HG02938 (cell line): ENCODE results near the gene SNRNP40.
"Not testable (repeated sequence)": the region's sequence is repeated elsewhere in the genome, so short reads cannot be mapped to it uniquely, and the experiment has no call there.

Source experiments
- ATAC-seq: cut with Tn5 transposase; IDR thresholded peaks from one replicate; pipeline ENCODE4 v1.9.1; 2021; ENCODE audit warnings: mild to moderate bottlenecking, moderate library complexity; ENCODE audit not compliant: unreplicated experiment

The SNRNP40 gene

DNA sequence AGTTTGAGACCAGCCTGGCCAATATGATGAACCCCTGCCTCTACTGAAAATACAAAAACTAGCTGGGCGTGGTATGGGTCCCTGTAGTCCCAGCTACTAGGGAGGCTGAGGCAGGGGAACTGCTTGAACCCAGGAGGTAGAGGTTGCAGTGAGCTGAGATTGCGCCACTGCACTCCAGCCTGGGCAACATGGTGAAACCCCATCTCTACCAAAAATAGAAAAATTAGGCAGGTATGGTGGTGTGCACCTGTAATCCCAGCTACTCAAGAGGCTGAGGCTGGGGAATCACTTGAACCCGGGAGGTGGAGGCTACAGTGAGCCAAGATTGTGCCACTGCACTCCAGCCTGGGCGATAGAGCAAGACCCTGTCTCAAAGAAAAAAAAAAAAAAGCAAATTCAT, 8.8 kb downstream of the SNRNP40 start:
- not testable (repeated sequence) for ATAC-seq

DNA sequence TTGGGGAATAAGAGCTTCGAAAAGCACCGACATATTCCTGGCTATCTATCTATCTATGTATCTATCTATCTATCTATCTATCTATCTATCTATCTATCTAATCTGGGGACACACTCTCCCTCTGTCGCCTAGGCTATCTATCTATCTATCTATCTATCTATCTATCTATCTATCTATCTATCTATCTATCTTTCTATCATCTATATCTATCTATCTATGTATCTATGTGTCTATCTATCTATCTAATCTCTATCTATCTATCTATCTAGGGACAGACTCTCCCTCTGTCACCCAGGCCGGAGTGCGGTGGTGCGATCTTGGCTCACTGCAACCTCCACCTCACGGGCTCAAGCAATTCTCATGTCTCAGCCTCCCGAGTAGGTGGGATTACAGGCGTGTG, 14.2 kb downstream of the SNRNP40 start:
- not testable (repeated sequence) for ATAC-seq

GRCh38 chr1:31273619-31274018, 23.0 kb downstream of the SNRNP40 start:
- ATAC-seq: no peak

DNA sequence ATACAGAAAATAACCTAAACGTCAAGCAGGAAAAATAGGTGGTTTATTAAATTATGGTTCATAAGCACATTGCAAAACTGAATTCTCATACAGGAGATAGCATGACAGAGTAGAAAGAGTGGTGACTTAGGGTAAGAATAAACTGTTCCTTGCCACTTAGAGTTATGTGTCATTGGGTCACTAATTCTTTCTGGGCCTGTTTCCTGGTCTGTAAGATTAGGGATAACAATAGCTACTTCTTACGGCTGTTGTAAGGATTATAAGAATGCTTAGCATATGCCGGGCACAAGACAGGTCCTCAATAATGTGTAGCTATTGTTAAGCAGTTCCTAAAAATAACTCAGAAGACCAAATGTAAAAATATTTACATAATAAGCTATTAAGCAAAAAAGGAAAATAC, 24.2 kb downstream of the SNRNP40 start:
- ATAC-seq: no peak

DNA sequence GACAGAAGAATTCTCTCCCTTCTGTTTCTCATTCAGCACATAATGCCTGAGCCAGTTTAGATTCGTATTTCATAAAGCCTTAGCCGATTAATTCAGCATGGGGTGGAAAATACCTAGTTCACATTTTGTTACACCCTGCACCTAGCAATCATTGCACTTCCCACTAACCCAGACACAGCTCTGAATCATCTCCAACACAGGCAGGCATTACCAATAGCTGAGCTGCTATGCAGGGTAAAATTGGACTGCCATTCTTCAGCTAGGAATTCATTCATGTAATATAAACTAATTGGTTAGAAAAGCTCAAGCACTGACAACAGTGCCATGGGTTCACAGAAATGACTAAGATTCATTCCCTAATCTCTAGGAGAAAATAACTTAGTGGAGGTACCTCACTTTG, 30.0 kb downstream of the SNRNP40 start:
- ATAC-seq: no peak

- ATAC-seq: no peak
Measured at GRCh38 chr1:31264790-31265386, 31.7 kb downstream of the SNRNP40 start.

- no peak for ATAC-seq
Measured at GRCh38 chr1:31263408-31263807, 33.2 kb downstream of the SNRNP40 start.

GRCh38 chr1:31262393-31262792, 34.2 kb downstream of the SNRNP40 start:
- not testable (repeated sequence) for ATAC-seq

- no peak for ATAC-seq
Measured at GRCh38 chr1:31261916-31262315, 34.7 kb downstream of the SNRNP40 start.

- no peak for ATAC-seq
Measured at GRCh38 chr1:31259746-31260145, 36.8 kb downstream of the SNRNP40 start.

- ATAC-seq: no peak
Measured at GRCh38 chr1:31258581-31258980, 38.0 kb downstream of the SNRNP40 start.

- no peak for ATAC-seq
Measured at GRCh38 chr1:31257213-31257612, 39.4 kb downstream of the SNRNP40 start.

- no peak for ATAC-seq
Measured at GRCh38 chr1:31249854-31250253, 46.7 kb downstream of the SNRNP40 start.

DNA sequence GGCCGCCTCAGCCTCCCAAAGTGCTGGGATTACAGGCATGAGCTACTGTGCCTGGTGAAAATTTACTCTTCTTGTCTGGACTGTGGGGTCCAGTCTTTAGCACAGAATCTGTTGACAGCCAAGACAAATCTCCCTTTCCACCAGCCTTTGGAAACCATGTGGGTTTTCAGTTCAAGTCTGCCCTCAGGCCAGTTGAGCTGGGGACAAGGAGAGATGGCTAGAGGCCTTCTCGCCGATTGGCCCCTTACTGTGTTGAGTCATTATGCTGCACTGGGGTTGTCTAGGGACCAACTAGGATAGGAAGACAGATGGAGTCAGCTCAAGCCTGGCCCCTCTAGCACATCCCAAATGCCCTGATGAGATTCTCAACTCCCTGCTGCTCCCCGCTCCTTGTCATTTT, 48.3 kb downstream of the SNRNP40 start:
- no peak for ATAC-seq

DNA sequence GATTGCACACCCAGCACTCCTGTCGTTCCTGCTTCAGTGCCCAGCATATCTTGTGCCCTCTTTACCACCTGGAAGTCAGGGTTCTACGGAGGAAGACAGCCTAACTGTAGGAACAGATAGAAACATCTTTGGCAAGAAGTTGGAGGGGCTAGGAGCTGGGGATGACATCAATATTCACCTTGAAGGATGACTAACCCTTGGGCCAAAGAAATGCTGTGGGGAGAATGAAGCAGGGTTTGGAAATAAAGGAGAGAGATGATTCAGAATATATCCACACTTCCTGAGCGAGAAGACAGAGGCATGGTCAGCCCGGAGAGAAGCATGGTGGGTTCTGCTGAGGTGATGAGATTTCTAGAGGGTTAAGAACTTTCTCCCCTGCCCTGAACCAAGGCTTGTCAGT, 52.3 kb downstream of the SNRNP40 start:
- no peak for ATAC-seq

GRCh38 chr1:31243501-31244286, 52.9 kb downstream of the SNRNP40 start:
- ATAC-seq: no peak

- ATAC-seq: no peak
Measured at GRCh38 chr1:31241321-31241720, 55.3 kb downstream of the SNRNP40 start.

DNA sequence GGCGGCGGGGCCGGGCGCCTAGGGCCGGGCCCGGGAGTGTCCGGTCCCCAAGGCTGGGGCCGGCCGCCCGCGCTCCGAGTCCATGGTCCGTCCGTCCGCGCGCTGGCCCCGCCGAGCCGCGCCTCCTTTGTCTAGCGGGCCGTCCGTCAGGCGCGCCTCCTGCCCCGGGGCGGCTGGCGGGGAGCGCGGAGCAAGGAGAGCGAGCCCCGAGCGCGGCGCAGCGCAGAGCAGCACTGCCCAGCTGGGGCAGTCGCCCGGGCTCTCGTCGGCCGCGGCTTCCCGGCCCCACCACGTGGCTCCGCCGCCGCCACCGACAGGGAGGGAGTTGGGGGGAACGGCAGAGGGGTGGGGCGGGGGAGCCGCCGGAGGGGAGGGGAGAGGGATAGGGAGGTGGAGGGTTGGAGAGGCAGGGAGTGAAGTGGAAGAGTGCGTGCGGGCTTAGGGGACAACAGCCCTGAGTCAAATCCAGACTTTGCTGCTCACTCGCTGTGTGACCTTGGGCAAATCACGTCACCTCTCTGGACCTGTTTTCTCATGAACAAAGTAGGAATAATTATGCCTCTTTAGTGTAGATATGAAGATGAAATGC, 56.8 kb downstream of the SNRNP40 start, which contains the start of gene NKAIN1:
NKAIN1 (minus strand) TSS at position 235 of the 589 bp plus-strand sequence. CDS start 340 bp downstream, outside the sequence.
- no peak for ATAC-seq

- ATAC-seq: no peak
Measured at GRCh38 chr1:31238986-31239613, 57.5 kb downstream of the SNRNP40 start.

DNA sequence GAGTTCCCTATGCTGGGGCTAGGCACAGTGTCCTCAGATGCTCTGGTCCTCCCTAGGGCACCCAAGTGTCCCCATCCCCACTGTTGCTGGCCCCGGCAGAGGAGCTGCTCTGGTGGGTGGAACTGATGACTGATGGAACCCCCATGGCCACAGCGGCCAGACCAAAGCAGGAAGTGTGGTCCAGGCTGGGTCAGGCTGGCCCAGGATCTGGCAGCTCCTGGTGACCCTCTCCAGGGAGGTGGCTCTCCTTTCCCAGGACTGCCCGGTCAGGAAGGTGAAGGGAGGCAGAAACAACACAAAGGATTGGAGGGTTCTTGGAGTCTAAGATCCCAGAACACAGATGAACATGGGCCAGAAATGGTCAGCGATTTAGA, 58.0 kb downstream of the SNRNP40 start:
- no peak for ATAC-seq

- no peak for ATAC-seq
Measured at GRCh38 chr1:31234870-31235269, 61.7 kb downstream of the SNRNP40 start.
